ENCODE results near the gene AMZ2.

DNA sequence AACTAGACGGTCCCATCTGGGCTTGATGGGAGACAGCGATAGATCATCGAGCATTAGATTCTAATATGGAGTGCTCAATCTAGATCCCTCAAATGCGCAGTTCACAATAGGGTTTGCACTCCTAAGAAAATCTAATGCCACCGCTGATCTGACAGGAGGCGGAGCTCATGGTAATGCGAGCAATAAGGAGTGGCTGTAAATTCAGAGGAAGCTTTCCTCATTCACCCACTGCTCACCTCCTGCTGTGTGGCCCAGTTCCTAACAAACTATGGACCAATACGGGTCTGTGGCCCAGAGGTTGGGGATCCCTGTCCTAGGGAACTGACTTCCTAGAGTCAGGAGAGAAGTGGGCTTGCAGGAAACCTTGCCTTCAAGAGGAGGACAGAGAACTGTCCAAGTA is 25.2 kb upstream of the AMZ2 start:
- TF ChIP-seq, protein P1, sequence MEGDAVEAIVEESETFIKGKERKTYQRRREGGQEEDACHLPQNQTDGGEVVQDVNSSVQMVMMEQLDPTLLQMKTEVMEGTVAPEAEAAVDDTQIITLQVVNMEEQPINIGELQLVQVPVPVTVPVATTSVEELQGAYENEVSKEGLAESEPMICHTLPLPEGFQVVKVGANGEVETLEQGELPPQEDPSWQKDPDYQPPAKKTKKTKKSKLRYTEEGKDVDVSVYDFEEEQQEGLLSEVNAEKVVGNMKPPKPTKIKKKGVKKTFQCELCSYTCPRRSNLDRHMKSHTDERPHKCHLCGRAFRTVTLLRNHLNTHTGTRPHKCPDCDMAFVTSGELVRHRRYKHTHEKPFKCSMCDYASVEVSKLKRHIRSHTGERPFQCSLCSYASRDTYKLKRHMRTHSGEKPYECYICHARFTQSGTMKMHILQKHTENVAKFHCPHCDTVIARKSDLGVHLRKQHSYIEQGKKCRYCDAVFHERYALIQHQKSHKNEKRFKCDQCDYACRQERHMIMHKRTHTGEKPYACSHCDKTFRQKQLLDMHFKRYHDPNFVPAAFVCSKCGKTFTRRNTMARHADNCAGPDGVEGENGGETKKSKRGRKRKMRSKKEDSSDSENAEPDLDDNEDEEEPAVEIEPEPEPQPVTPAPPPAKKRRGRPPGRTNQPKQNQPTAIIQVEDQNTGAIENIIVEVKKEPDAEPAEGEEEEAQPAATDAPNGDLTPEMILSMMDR (IDR thresholded peaks at IDR 0.05), result no peak
- no peak for TF ChIP-seq POLR2A (IDR thresholded peaks at IDR 0.05)
- no peak for TF ChIP-seq POLR2AphosphoS5 (IDR thresholded peaks at IDR 0.05)
- TF ChIP-seq EP300 (IDR thresholded peaks at IDR 0.05), result no peak

Measured in suprapubic skin (tissue), 4 donors.